ENCODE data around the gene CSMD2. TPM values are rescaled to one million over a fixed set of nuclear protein-coding genes. Genes with fewer than 3 reads are reported as not detected.

Gene CSMD2
- total RNA-seq, 1 experiment from 2014 or later = 2.8 TPM

GRCh38 chr1:33610391-33610790, 554.6 kb downstream of the CSMD2 start:
- no peaks in the 10 kb centered on the region for H3K36me3 ChIP-seq (ENCODE audit: insufficient read depth, low read length, poor library complexity, severe bottlenecking)
- H3K4me1 ChIP-seq (ENCODE audit: insufficient read depth, low read length, poor library complexity, severe bottlenecking) = no peaks in the 10 kb centered on the region
- H3K9me3 ChIP-seq (ENCODE audit: low read depth, low read length, poor library complexity, severe bottlenecking) = no peaks in the 10 kb centered on the region
- no peak for TF ChIP-seq CTCF (conservative IDR thresholded peaks at IDR 0.05; ENCODE audit: low read depth, low read length)
- no peak for TF ChIP-seq EZH2 (IDR thresholded peaks at IDR 0.05; ENCODE audit: borderline replicate concordance, low read depth, low read length, poor library complexity, severe bottlenecking)
- no peak overlapping the region for H3K4me3 ChIP-seq (ENCODE audit: low read depth, low read length, poor library complexity, severe bottlenecking)
- no peaks in the 10 kb centered on the region for H3K27me3 ChIP-seq (replicated peaks; ENCODE audit: insufficient read depth, low read depth, low read length, poor library complexity)
- intact Hi-C loops (cut with micrococcal nuclease; ENCODE audit: unreplicated experiment) = loop anchor here (5.0 kb wide), 1 partner anchor 138 kb away; the partner anchor contains the start of gene ZSCAN20
- ChIA-PET CTCF (interaction anchor here (1.2 kb wide), 1 partner anchor 23 kb away, joined by 3 read pairs; no protein-coding TSS in a partner anchor), POLR2A (ENCODE audit: low non-redundant PET) (no interaction called here)
- H3K27ac ChIP-seq (ENCODE audit: low read depth, low read length, poor library complexity, severe bottlenecking) = no peak overlapping the region
- BruUV-seq (replicated peaks) = no TSS peak
- no peak for DNase-seq (ENCODE audit: low spot score)

GRCh38 chr1:33609739-33610138, 555.3 kb downstream of the CSMD2 start:
- ChIA-PET CTCF (no interaction called here), POLR2A (ENCODE audit: low non-redundant PET) (no interaction called here)
- no peaks in the 10 kb centered on the region for H3K36me3 ChIP-seq (ENCODE audit: insufficient read depth, low read length, poor library complexity, severe bottlenecking)
- H3K27me3 ChIP-seq (replicated peaks; ENCODE audit: insufficient read depth, low read depth, low read length, poor library complexity) = no peaks in the 10 kb centered on the region
- H3K4me3 ChIP-seq (ENCODE audit: low read depth, low read length, poor library complexity, severe bottlenecking) = no peak overlapping the region
- intact Hi-C loops (cut with micrococcal nuclease; ENCODE audit: unreplicated experiment) = loop anchor here (5.0 kb wide), 1 partner anchor 137 kb away; the partner anchor contains the start of gene ZSCAN20
- H3K27ac ChIP-seq (ENCODE audit: low read depth, low read length, poor library complexity, severe bottlenecking) = no peak overlapping the region
- BruUV-seq (replicated peaks) = no TSS peak
- TF ChIP-seq CTCF (conservative IDR thresholded peaks at IDR 0.05; ENCODE audit: low read depth, low read length) = no peak
- TF ChIP-seq EZH2 (IDR thresholded peaks at IDR 0.05; ENCODE audit: borderline replicate concordance, low read depth, low read length, poor library complexity, severe bottlenecking) = no peak
- H3K4me1 ChIP-seq (ENCODE audit: insufficient read depth, low read length, poor library complexity, severe bottlenecking) = no peaks in the 10 kb centered on the region
- no peak for DNase-seq (ENCODE audit: low spot score)
- H3K9me3 ChIP-seq (ENCODE audit: low read depth, low read length, poor library complexity, severe bottlenecking) = no peaks in the 10 kb centered on the region

GRCh38 chr1:33608825-33609400, 556.1 kb downstream of the CSMD2 start:
- no TSS peak for BruUV-seq (replicated peaks)
- no peak for TF ChIP-seq CTCF (conservative IDR thresholded peaks at IDR 0.05; ENCODE audit: low read depth, low read length)
- no peak for TF ChIP-seq EZH2 (IDR thresholded peaks at IDR 0.05; ENCODE audit: borderline replicate concordance, low read depth, low read length, poor library complexity, severe bottlenecking)
- POLR2A ChIA-PET (ENCODE audit: low non-redundant PET) = interaction anchor here (0.6 kb wide), 1 partner anchor 452 kb away, joined by 3 read pairs; no protein-coding TSS in a partner anchor
- H3K9me3 ChIP-seq (ENCODE audit: low read depth, low read length, poor library complexity, severe bottlenecking) = no peaks in the 10 kb centered on the region
- no peak for DNase-seq (ENCODE audit: low spot score)
- CTCF ChIA-PET = no interaction called here
- no peak overlapping the region for H3K4me3 ChIP-seq (ENCODE audit: low read depth, low read length, poor library complexity, severe bottlenecking)
- no peaks in the 10 kb centered on the region for H3K4me1 ChIP-seq (ENCODE audit: insufficient read depth, low read length, poor library complexity, severe bottlenecking)
- H3K36me3 ChIP-seq (ENCODE audit: insufficient read depth, low read length, poor library complexity, severe bottlenecking) = no peaks in the 10 kb centered on the region
- intact Hi-C loops (cut with micrococcal nuclease; ENCODE audit: unreplicated experiment) = no loop called here
- H3K27ac ChIP-seq (ENCODE audit: low read depth, low read length, poor library complexity, severe bottlenecking) = no peak overlapping the region
- H3K27me3 ChIP-seq (replicated peaks; ENCODE audit: insufficient read depth, low read depth, low read length, poor library complexity) = no peaks in the 10 kb centered on the region
